B cell (primary cell): ENCODE measurements around the gene PDLIM5. TPM values are rescaled to one million over a fixed set of nuclear protein-coding genes. Genes with fewer than 3 reads are reported as not detected.
A peak's percentile ranks its signal among the peaks of the same experiment; 100 is the strongest.

Experiments
- ATAC-seq: fragments of 200-7000 bp; cut with Tn5 transposase; one replicate; pipeline ENCODE4 v1.10.0; 2021; ENCODE audit warnings: low read depth, mild to moderate bottlenecking, moderate number of reproducible peaks, moderate library complexity
- CTCF ChIA-PET: fragments of 350-600 bp; sonication (Branson Sonifier 250); formaldehyde crosslinking; loops from one replicate; lab custom pipeline; 2021; ENCODE audit warnings: antibody characterized with exemption, inconsistent platforms; lab: Charles Lee
- POLR2A ChIA-PET: fragments of 350-600 bp; sonication (Branson Sonifier 250); formaldehyde crosslinking; loops from one replicate; lab custom pipeline; 2021; ENCODE audit warnings: antibody characterized with exemption; lab: Charles Lee
- DNase-seq: peaks from one replicate; pipeline ENCODE4 v3.0.0; 2013
- H2AFZ ChIP-seq: 2 replicates; pipeline ENCODE4 v1.6.1; 2012; ENCODE audit warnings: mild to moderate bottlenecking, low read depth, low read length; ENCODE audit not compliant: insufficient read depth, poor library complexity, severe bottlenecking
- H3K27ac ChIP-seq, 2 donors: 1 replicate in 1 of 2; 2 replicates in 1 of 2; pipeline ENCODE4 v1.5.1; 2012 to 2013; ENCODE audit warnings: low read length in 2 of 2, mild to moderate bottlenecking in 2 of 2, moderate library complexity in 1 of 2
- H3K27me3 ChIP-seq, 4 experiments: fragments of 200-600 bp in 1 of 4; sonication (generic) in 1 of 4; replicated peaks in 1 of 4; 1 replicate in 2 of 4; 2 replicates in 2 of 4; pipeline versions ENCODE4 v1.6.1 to v1.7.0; 2013 to 2016; ENCODE audit warnings: low read length in 3 of 4, mild to moderate bottlenecking in 2 of 4, mixed read lengths in 1 of 4, moderate library complexity in 1 of 4; ENCODE audit not compliant: insufficient read depth in 4 of 4, control insufficient read depth in 3 of 4; ENCODE audit errors: control extremely low read depth in 1 of 4
- H3K36me3 ChIP-seq, 2 experiments: replicated peaks in 1 of 2; 1 replicate in 1 of 2; 2 replicates in 1 of 2; pipeline versions ENCODE4 v1.6.1 to v1.7.1; 2013; ENCODE audit warnings: low read length in 1 of 2; ENCODE audit not compliant: insufficient read depth in 2 of 2, control insufficient read depth in 1 of 2; ENCODE audit errors: control extremely low read depth in 1 of 2, extremely low read depth in 1 of 2
- H3K4me1 ChIP-seq, 2 donors: fragments of 200-600 bp in 1 of 2; sonication (generic) in 1 of 2; 1 replicate in 1 of 2; 2 replicates in 1 of 2; pipeline versions ENCODE4 v1.5.1 to v1.6.1; 2013 to 2017; ENCODE audit warnings: low read length in 2 of 2; ENCODE audit not compliant: control insufficient read depth in 2 of 2, insufficient read depth in 2 of 2
- H3K4me2 ChIP-seq: replicated peaks from 2 replicates; pipeline ENCODE3; 2012; ENCODE audit warnings: mild to moderate bottlenecking, low read depth, low read length; ENCODE audit not compliant: poor library complexity, severe bottlenecking
- H3K4me3 ChIP-seq, 5 experiments: fragments of 200-600 bp in 1 of 5; sonication (generic) in 1 of 5; 1 replicate in 3 of 5; 2 replicates in 2 of 5; pipeline versions ENCODE4 v1.5.1 to v1.7.0; 2011 to 2016; ENCODE audit warnings: low read length in 4 of 5, mild to moderate bottlenecking in 4 of 5, low read depth in 2 of 5, control low read depth in 1 of 5, moderate library complexity in 1 of 5; ENCODE audit not compliant: insufficient read depth in 1 of 5; ENCODE audit errors: control extremely low read depth in 1 of 5, extremely low read depth in 1 of 5
- H3K79me2 ChIP-seq: fragments of 200-600 bp; sonication (generic); one replicate; pipeline ENCODE4 v1.6.0; 2016; ENCODE audit warnings: low read length; ENCODE audit not compliant: control insufficient read depth, insufficient read depth
- H3K9ac ChIP-seq: fragments of 200-600 bp; sonication (generic); 2 replicates; pipeline ENCODE4 v1.6.1; 2017; ENCODE audit warnings: mild to moderate bottlenecking, low read length, moderate library complexity
- H3K9me3 ChIP-seq, 3 donors: one replicate each; pipeline versions ENCODE4 v1.6.1 to v1.7.1; 2013; ENCODE audit warnings: low read length in 2 of 3; ENCODE audit not compliant: control insufficient read depth in 2 of 3, insufficient read depth in 1 of 3; ENCODE audit errors: control extremely low read depth in 1 of 3
- H4K20me1 ChIP-seq: 2 replicates; pipeline ENCODE4 v1.6.0; 2012; ENCODE audit warnings: mild to moderate bottlenecking, low read length; ENCODE audit not compliant: insufficient read depth, control insufficient read depth, poor library complexity, severe bottlenecking
- H3K27ac Mint-ChIP-seq: one replicate; pipeline ENCODE4 v1.8.0; 2021; ENCODE audit warnings: mixed read lengths
- H3K27me3 Mint-ChIP-seq: one replicate; pipeline ENCODE4 v1.8.0; 2021; ENCODE audit warnings: mixed read lengths
- H3K4me1 Mint-ChIP-seq: one replicate; pipeline ENCODE4 v1.8.0; 2021; ENCODE audit warnings: mixed read lengths
- H3K4me3 Mint-ChIP-seq: one replicate; pipeline ENCODE4 v1.8.0; 2021; ENCODE audit warnings: mixed read lengths
- H3K9me3 Mint-ChIP-seq: one replicate; pipeline ENCODE4 v1.8.0; 2022; ENCODE audit warnings: mixed read lengths; ENCODE audit not compliant: insufficient read depth
- EZH2 ChIP-seq: IDR thresholded peaks from 2 replicates; pipeline ENCODE4 v1.6.1; 2012; ENCODE audit warnings: borderline replicate concordance, low read depth, mild to moderate bottlenecking, moderate library complexity, low read length; ENCODE audit not compliant: insufficient read depth, poor library complexity, severe bottlenecking
- WGBS: methylation state at CpG from one replicate; pipeline ENCODE4 v1.1.5; 2013; ENCODE audit warnings: missing lambda C conversion rate; ENCODE audit not compliant: insufficient coverage; 5-methylcytosine and 5-hydroxymethylcytosine counted together
- intact Hi-C: fragments of 100-400 bp; cut with micrococcal nuclease; formaldehyde crosslinking; loops from one replicate; pipeline ENCODE4 v1.10.0; 2022
- polyA plus RNA-seq: library from polyadenylated mRNA; depleted of rRNA; stranded (reverse); fragments of >200 nt; gene quantifications from 2 replicates; pipeline ENCODE4 v1.2.3, GENCODE V29; 2012
- total RNA-seq, 2 donors: library from RNA; stranded (reverse); fragments of 120-200 nt in 1 of 2; gene quantifications; 1 replicate in 1 of 2; 2 replicates in 1 of 2; pipeline versions ENCODE4 v1.2.3 to v1.2.4, GENCODE V29; 2013 to 2022
- TF ChIP-seq, protein P1 (sequence below): fragments of 200-600 bp; IDR thresholded peaks from one replicate; pipeline ENCODE4 v1.8.0; 2022; ENCODE audit warnings: antibody characterized with exemption, mild to moderate bottlenecking

The PDLIM5 gene
- total and polyA plus RNA-seq, 2 donors (not counting 1 experiment from before 2014, with no cell fraction given) = 24.0 to 30.2 TPM

DNA sequence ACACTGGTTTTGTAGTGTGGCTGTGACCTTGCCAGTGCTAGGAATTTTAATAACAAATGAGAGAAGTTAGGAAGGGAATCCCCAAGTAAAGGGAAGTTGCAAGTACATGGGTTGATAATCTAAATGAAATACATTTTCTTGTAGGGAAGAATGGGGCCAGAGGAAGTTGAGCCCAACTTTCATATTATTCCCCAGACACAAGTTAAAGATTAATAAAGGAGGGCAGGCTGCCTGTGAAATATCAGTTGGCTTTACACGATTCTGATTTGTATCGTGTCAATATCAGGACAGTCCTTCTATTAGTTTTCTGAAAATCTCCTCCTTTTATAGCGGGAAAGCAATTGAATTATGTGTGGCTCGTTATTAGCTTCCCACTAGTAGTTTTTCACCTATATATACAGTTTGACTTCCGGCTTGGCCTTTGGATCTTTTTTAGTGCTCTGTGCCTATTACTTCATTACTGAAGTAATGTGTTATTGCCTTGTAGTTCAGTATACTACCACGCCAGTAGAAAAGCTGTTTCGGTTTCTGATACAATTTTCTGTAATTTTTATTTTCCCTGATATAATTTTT is 1.7 kb downstream of the PDLIM5 start:
- Histone ChIP-seq H3K27me3 (peaks cover 0 to 8% (median 4%) of the 10 kb centered on the region in 4 experiments), H4K20me1 (peaks cover 4% of the 10 kb centered on the region), H2AFZ (no peak overlapping the region), H3K36me3 (no peaks in the 10 kb centered on the region), H3K4me3 (no peak overlapping the region), H3K79me2 (peaks cover 18% of the 10 kb centered on the region), H3K9me3 (no peaks in the 10 kb centered on the region), H3K4me1 (peaks cover 19% of the 10 kb centered on the region in 2 donors), H3K9ac (no peak overlapping the region), H3K27ac (no peak overlapping the region), H3K4me2 (peak overlapping the region; percentile 94)
- Mint-ChIP-seq H3K4me3 (peak overlapping the region; percentile 89), H3K9me3 (no peaks in the 10 kb centered on the region), H3K27ac (no peak overlapping the region), H3K27me3 (peaks cover 9% of the 10 kb centered on the region), H3K4me1 (peaks cover 23% of the 10 kb centered on the region)
- ATAC-seq (no peak), DNase-seq (no peak)
- TF ChIP-seq, protein P1, sequence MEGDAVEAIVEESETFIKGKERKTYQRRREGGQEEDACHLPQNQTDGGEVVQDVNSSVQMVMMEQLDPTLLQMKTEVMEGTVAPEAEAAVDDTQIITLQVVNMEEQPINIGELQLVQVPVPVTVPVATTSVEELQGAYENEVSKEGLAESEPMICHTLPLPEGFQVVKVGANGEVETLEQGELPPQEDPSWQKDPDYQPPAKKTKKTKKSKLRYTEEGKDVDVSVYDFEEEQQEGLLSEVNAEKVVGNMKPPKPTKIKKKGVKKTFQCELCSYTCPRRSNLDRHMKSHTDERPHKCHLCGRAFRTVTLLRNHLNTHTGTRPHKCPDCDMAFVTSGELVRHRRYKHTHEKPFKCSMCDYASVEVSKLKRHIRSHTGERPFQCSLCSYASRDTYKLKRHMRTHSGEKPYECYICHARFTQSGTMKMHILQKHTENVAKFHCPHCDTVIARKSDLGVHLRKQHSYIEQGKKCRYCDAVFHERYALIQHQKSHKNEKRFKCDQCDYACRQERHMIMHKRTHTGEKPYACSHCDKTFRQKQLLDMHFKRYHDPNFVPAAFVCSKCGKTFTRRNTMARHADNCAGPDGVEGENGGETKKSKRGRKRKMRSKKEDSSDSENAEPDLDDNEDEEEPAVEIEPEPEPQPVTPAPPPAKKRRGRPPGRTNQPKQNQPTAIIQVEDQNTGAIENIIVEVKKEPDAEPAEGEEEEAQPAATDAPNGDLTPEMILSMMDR = no peak
- no peak for TF ChIP-seq EZH2
- no CpG with 5 or more reads among the region's 7 CpGs for WGBS
- ChIA-PET POLR2A (interaction anchor here (1.1 kb wide), 1 partner anchor 119 kb away, joined by 3 read pairs; no protein-coding TSS in a partner anchor), CTCF (interaction anchor here (3.1 kb wide), 1 partner anchor 47 kb away, joined by 11 read pairs; no protein-coding TSS in a partner anchor)
- intact Hi-C loops = no loop called here

DNA sequence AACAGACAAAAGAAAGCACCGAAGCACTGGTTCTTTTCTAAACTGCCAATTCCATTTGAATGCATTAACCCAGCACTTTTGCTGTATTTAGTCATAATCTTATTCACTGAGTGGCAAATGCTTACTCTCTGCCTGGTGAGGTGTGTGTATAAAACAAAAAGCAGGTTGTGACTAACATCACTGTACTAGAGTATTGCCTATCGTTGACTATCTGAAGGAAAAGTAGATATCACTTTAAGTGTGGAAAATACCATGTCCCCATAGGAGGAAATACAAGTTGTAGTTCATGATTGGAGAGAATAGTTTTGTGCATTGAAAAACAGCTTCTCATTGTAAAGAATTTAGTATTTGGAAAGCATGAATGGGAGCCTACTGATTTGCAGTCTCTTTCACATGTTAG is 2.7 kb downstream of the PDLIM5 start:
- Histone ChIP-seq H3K36me3 (no peaks in the 10 kb centered on the region), H3K4me3 (no peak overlapping the region), H3K4me1 (peaks cover 19% of the 10 kb centered on the region in 2 donors), H3K27ac (no peak overlapping the region), H3K27me3 (peaks cover 0 to under 1% (median 0%) of the 10 kb centered on the region in 4 experiments), H3K79me2 (peaks cover 18% of the 10 kb centered on the region), H2AFZ (no peak overlapping the region), H3K9me3 (no peaks in the 10 kb centered on the region), H4K20me1 (peaks cover 4% of the 10 kb centered on the region), H3K9ac (no peak overlapping the region), H3K4me2 (no peak overlapping the region)
- TF ChIP-seq EZH2 = no peak
- TF ChIP-seq, protein P1 = no peak
- ATAC-seq (no peak), DNase-seq (no peak)
- H3K4me1 Mint-ChIP-seq = peaks cover 23% of the 10 kb centered on the region
- H3K27me3 Mint-ChIP-seq = peaks cover 3% of the 10 kb centered on the region
- no peak overlapping the region for H3K27ac Mint-ChIP-seq
- no peak overlapping the region for H3K4me3 Mint-ChIP-seq
- intact Hi-C loops = no loop called here
- no peaks in the 10 kb centered on the region for H3K9me3 Mint-ChIP-seq
- WGBS = 100% methylated on average over 1 of the region's 2 CpGs
- POLR2A ChIA-PET = no interaction called here
- CTCF ChIA-PET = no interaction called here
